ENCODE results near the gene TNFRSF11A.
A peak's percentile ranks its signal among the peaks of the same experiment; 100 is the strongest.

TNFRSF11A gene

DNA sequence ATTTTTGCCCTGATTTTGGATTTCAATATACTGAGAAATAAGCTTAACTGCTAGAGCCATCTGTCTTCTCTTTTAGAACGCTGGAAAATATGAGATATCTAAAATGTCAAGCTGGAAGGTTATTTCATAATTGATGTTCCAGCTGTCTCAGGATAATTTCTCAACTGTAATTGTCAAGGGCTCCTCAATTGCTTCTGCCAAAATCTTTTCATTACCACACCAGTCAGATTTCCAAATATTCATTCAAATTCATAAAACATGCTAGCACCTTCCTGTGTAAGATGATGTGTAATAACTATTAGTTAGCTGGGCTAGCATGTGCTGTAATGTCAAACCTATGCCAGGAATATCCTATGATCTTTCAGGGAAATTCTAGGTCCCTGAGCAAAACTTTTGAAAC, 88.1 kb downstream of the TNFRSF11A start:
- DNase-seq, result no peak

GRCh38 chr18:62418258-62418657, 93.1 kb downstream of the TNFRSF11A start:
- no peak for DNase-seq

- DNase-seq, result no peak
Observed at GRCh38 chr18:62420151-62420512, 95.0 kb downstream of the TNFRSF11A start.

GRCh38 chr18:62420513-62421209, 95.6 kb downstream of the TNFRSF11A start:
- no peak for DNase-seq

GRCh38 chr18:62425465-62426190, 100.5 kb downstream of the TNFRSF11A start:
- DNase-seq, result peak in 47 of 51 donors; percentile 1 to 88 (median 44)

DNA sequence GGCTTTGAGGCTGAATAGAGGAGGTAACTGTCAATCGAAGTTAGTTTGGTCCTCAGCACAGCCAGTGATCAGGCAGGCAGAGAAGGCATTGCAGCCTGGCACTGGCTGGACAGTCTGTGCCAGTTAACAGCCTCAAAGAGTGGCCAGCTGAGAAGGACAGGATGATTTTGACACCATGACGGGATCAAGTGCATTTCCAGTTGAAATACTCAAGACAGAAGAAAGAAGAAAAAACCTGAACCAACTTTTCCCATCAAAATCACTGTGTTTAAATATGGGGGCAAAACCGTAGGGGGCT, 101.0 kb downstream of the TNFRSF11A start:
- DNase-seq, result no peak

DNA sequence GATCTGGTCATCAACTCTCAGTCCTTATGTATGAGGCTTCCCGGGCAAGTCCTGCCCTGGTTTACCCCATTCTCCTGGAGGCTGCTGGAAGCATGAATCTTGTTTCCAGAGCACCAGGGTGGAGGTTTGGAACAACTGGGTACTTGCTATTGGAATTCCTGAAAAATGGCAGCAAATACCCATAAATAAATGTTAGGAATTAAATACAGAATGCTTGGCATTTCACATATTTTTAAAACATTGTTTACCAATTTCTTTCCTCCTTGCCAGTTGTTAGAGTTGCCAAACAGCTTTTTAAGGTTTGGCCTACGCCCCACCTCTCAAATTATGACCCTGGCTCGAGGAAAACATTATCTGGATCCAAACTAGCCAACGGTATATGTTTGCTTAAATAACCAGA, 107.1 kb downstream of the TNFRSF11A start:
- DNase-seq, result no peak

DNA sequence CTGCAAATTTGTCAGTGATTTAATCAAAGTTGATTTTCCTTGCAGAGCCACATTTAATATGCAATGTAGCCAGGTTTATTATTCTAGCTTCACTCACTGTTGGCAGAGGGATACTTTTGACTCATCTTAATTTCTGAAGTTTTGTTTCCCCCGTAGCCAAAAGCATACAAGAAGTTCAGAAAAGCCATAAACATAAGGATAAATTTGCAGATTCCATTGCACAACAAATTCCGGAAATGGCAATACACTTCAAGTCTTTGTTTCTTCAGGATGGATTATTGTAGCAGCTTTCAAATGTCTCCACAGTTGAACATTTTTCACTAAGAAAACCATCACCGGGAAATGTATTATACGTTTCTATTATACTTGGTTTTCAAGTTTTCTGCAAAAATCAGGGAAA, 109.7 kb downstream of the TNFRSF11A start:
- DNase-seq, result no peak

GRCh38 chr18:62435435-62436031, 110.4 kb downstream of the TNFRSF11A start:
- DNase-seq, result peak in 1 of 51 donors; percentile 11

GRCh38 chr18:62436636-62437234, 111.6 kb downstream of the TNFRSF11A start:
- DNase-seq, result no peak

- peak in 3 of 51 donors; percentile 6 to 45 (median 7) for DNase-seq
Observed at GRCh38 chr18:62437235-62438017, 112.3 kb downstream of the TNFRSF11A start.

DNA sequence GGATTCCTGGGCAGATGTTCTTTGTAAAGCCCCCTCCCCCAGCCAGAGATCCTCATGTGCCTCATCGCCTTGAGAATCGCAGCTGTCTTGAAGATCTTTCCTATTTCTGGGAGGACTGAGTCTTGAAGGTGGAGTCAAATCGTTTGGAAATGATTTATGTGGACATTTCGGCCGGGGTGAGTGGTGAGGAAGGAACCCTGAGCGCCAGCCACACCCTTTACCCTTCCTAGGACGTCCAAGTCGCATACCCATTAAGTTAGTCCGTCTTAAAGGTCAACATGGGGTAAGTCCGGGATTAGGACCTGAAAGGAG, 112.9 kb downstream of the TNFRSF11A start:
- DNase-seq, result no peak

- no peak for DNase-seq
Observed at GRCh38 chr18:62438402-62438801, 113.3 kb downstream of the TNFRSF11A start.

GRCh38 chr18:62438866-62439265, 113.8 kb downstream of the TNFRSF11A start:
- DNase-seq, result no peak

Data from hypothalamus (tissue), 51 donors.